ENCODE measurements around the gene NPW. TPM values are rescaled to one million over a fixed set of nuclear protein-coding genes. Genes with fewer than 3 reads are reported as not detected.

Gene NPW
- total RNA-seq, 1 experiment from 2014 or later, result 7.1 TPM

GRCh38 chr16:2032285-2033056 is 12.9 kb downstream of the NPW start:
- no peak overlapping the region for H2BK5ac ChIP-seq (ENCODE audit: insufficient read length, low read length)
- H3K14ac ChIP-seq (ENCODE audit: insufficient read depth, low read length), result no peak overlapping the region
- H3K36me3 Mint-ChIP-seq (ENCODE audit: insufficient read depth in 1 of 3, low read depth in 3 of 3), result no peaks in the 10 kb centered on the region
- no peak overlapping the region for H3K23ac ChIP-seq (ENCODE audit: insufficient read length, low read depth, low read length)
- no peak overlapping the region for H2BK15ac ChIP-seq (ENCODE audit: low read depth, low read length)
- no peaks in the 10 kb centered on the region for H3K79me2 ChIP-seq (ENCODE audit: insufficient read depth, low read length)
- H3K4me1 ChIP-seq (ENCODE audit: insufficient read depth, low read length), result no peaks in the 10 kb centered on the region
- H3K56ac ChIP-seq (ENCODE audit: insufficient read length, low read depth, low read length), result no peak overlapping the region
- H4K91ac ChIP-seq (ENCODE audit: insufficient read length, low read depth, low read length), result no peak overlapping the region
- no peak overlapping the region for H3T11ph ChIP-seq (ENCODE audit: low read length)
- H4K8ac ChIP-seq (replicated peaks; ENCODE audit: insufficient read length, low read depth, low read length), result no peak overlapping the region
- H3K27ac ChIP-seq (ENCODE audit: insufficient read length, low read depth, low read length), result no peak overlapping the region
- no peak overlapping the region for H3K4me2 ChIP-seq (ENCODE audit: insufficient read depth, insufficient read length, low read length)
- H3K9ac ChIP-seq (ENCODE audit: extremely low read depth, insufficient read length, low read length), result no peak overlapping the region
- no peaks in the 10 kb centered on the region for H3K9me3 ChIP-seq (ENCODE audit: control insufficient read depth, low read depth, low read length)
- H3K18ac ChIP-seq (ENCODE audit: insufficient read length, low read depth, low read length), result no peak overlapping the region
- H2AK5ac ChIP-seq (ENCODE audit: insufficient read length, low read length), result no peak overlapping the region
- no peak for TF ChIP-seq CTCF (conservative IDR thresholded peaks at IDR 0.05)
- H3K27me3 Mint-ChIP-seq (ENCODE audit: low read depth), result peaks cover 10% of the 10 kb centered on the region
- H3K27ac Mint-ChIP-seq, result peak overlapping the region; percentile 34 to 68 (median 67); a peak in 1 of 7 replicates
- H2BK12ac ChIP-seq (ENCODE audit: insufficient read length, low read depth, low read length), result no peak overlapping the region
- H3K27me3 ChIP-seq (ENCODE audit: insufficient read depth, low read length), result peaks cover 2% of the 10 kb centered on the region; the same call in 1 of the 2 replicates
- H2BK20ac ChIP-seq (ENCODE audit: low read depth, low read length, poor library complexity, severe bottlenecking), result no peak overlapping the region
- H2AFZ ChIP-seq (ENCODE audit: low read length), result no peak overlapping the region
- H4K20me1 ChIP-seq (ENCODE audit: control insufficient read depth, insufficient read depth, insufficient read length), result no peaks in the 10 kb centered on the region
- no peak overlapping the region for H3K4me3 Mint-ChIP-seq
- H3K9me3 Mint-ChIP-seq, result no peaks in the 10 kb centered on the region
- H3K4ac ChIP-seq (ENCODE audit: low read depth, low read length), result no peak overlapping the region
- H2BK120ac ChIP-seq (ENCODE audit: low read depth, low read length, poor library complexity, severe bottlenecking), result no peak overlapping the region
- H3K79me1 ChIP-seq (ENCODE audit: insufficient read depth, low read depth, low read length, poor library complexity, severe bottlenecking), result no peaks in the 10 kb centered on the region
- H3K23me2 ChIP-seq (ENCODE audit: insufficient read length, low read depth, low read length, poor library complexity, severe bottlenecking), result peaks cover under 1% of the 10 kb centered on the region
- no peak overlapping the region for H4K5ac ChIP-seq (ENCODE audit: insufficient read length, low read depth, low read length)
- no CpG with 5 or more reads among the region's 15 CpGs for WGBS (ENCODE audit: extremely low coverage, insufficient read length, low lambda C conversion rate)
- H3K4me1 Mint-ChIP-seq, result peaks cover 5% of the 10 kb centered on the region in 2 experiments; a peak in 2 of 4 replicates
- DNase-seq, result no peak

Measured in H9 (cell line).